RKO (cell line): ENCODE data around the gene MICAL3.
"Not testable (repeated sequence)": the region's sequence is repeated elsewhere in the genome, so short reads cannot be mapped to it uniquely, and the experiment has no call there.

Experiments used
- DNase-seq: peaks from one replicate; pipeline ENCODE4 v3.0.0-alpha.2; 2016; ENCODE audit warnings: low spot score

The MICAL3 gene

GRCh38 chr22:18031695-18032454, 7.5 kb upstream of the MICAL3 start:
- peak; percentile 89 for DNase-seq

DNA sequence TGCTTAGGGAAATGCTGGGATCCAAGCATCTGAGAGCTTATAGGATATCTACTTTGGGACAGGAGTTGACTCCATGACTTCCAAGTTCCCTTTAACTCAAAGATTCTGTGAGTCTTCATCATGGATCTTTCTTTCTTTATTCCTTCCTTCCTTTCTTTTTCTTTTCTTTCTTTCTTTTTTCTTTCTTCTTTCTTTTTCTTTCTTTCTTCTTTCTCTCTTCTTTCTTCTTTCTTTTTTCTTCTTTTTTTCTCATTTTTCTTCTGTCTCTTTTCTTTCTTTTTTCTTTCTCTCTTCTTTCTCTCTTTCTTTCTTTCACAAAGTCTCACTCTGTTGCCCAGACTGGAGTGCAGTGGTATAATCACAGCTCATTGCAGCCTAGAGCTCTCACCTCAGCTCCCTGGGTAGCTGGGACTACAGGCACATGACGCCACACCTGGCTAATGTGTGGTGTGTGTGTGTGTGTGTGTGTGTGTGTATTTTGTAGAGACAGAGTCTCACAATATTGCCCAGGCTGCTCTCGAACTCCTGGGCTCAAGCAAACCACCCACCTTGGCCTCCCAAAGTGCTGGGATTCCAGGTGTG, 5.4 kb upstream of the MICAL3 start:
- DNase-seq, result no peak

DNA sequence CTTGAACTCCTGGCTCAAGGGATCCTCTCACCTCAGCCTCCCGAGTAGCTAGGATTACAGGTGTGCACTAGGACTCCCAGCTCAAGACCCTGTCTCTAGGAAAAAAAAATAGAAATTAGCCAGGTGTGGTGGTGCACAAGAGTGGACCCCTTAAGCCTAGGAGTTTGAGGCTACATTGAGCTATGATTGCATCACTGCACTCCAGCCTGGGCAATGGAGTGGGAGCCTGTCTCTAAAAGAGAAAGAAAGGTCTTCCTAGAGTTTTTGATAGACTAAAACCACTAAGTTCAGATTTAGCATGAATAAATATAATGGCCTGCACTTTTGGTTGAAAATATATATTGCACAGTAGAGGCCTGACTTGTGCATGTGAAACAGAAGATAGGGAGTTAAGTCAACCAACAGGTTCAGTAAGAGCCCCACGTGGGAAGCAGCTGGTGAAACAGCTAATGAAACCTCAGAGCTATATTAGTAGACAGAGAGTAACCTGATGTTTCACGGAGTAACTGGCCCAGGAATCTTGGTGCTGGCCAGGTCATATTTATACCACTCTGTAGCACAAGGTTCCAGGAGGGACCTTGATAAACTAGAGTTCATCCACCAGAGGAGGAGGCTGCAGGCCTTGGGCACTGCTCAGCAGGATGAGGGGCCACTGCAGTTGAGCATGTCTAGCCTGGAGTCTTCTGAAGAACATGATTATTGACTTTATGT, 4.6 kb upstream of the MICAL3 start:
- no peak for DNase-seq

GRCh38 chr22:18025898-18026297, 1.5 kb upstream of the MICAL3 start:
- not testable (repeated sequence) for DNase-seq

- no peak for DNase-seq
Observed at GRCh38 chr22:18024956-18025720, 777 bp upstream of the MICAL3 start.

DNA sequence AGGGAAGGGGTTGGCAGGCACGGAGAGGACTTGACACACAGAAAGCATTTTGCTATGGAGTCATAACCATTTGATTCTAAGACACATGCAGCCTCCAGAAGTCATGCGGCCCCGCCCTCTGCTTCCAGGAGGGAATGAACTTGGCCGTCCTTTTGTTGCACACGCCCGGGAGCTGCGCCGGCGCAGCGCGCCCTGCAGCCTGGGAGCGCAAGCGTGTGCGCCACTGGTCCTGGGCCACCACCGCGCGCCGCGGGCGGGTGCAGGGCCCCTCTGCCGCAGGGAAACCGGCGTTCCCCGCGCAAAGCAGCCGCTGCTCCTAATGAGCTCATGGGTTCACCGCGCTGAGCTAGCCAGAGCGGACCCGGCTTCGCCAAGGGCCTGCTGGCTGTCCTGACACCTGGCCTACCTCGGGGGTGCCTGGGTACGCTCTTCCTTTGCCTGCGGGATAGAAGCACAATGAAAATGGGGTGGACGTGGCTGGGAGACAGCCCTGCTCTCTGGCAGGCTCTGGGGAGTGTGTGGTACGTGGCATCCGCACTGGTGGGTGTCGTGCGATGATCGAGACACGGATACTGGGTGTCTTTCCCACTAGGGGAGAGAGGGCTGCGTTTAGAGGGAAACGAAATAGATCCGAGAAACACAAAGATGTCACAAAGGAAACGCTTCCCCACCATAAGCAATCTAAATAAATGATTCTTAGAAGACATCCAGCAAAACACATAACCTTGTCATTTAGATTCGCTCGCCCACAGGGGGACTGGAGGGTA, 669 bp downstream of the MICAL3 start:
- peak; percentile 91 for DNase-seq

- DNase-seq, result no peak
Observed at GRCh38 chr22:18022876-18023275, 1.5 kb downstream of the MICAL3 start.

DNA sequence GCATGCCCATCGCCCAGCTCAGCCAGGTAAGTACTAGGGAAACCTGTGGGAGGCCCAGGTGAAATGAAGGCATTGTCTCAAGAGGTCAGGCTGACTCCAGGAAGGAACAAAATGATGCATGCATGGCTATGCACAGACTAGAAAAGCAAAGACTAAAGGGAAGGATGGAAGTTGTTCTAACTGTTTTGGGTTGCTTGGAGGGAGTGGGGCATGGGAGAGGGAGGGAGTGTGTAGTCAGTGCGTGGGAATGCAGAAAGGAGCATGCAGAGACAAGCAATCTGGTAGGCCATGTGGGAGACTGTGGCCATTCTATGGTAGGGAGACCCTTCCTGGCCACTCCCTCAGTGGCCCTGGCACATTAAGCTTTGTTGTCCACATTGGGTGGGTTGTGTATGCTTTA, 2.9 kb downstream of the MICAL3 start:
- DNase-seq, result no peak

DNA sequence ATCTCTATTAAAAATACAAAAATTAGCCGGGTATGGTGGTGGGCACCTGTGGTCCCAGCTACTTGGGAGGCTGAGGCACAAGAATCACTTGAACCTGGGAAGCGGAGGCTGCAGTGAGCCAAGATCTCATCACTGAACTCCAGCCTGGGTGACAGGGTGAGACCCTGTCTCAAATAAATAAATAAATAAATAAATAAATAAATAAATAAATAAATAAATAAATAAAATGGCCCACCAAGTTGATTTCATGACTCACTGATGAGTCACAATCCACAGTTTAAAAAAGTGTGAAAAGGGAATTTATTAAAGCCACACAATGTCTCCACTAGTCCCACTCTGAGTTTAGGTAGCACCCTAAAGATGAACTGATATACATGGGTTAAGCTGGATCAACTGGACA, 3.6 kb downstream of the MICAL3 start:
- DNase-seq, result not testable (repeated sequence)

DNA sequence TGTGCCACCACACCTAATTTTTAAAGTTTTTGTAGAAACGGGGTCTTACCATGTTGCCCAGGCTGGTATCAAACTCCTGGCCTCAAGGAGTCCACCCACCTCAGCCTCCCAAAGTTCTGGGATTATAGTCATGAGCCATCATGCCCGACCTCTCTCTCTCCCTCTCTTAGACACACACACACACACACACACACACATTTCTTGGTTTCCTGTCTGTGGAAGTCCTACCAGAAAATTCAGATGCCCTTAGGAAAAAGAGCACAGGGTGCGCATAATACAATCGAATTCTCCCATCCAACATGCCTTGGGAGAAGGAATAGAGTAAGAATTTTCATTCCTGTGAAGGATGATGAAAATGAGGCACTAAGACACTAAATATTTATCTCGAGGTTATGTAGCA, 10.4 kb downstream of the MICAL3 start:
- DNase-seq, result no peak

DNA sequence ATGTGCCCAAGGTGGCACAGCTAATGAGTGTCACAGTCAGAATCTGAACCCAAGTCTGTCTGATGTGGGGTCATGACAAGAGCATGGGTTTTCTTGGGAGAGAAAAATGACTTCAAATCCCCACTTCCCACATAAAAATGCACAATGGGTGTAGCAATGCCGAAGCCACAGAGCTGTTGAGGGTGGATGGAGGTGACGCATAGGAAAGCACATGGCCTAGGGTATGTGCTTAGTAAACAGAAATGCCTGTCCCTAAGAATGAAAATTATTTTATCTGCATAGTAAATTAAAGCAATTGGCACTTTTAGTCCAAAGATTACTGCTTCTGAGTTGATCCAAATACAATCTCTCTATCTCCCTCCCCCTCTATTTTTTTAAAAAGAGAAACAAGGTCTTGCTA, 10.9 kb downstream of the MICAL3 start:
- DNase-seq, result no peak

DNA sequence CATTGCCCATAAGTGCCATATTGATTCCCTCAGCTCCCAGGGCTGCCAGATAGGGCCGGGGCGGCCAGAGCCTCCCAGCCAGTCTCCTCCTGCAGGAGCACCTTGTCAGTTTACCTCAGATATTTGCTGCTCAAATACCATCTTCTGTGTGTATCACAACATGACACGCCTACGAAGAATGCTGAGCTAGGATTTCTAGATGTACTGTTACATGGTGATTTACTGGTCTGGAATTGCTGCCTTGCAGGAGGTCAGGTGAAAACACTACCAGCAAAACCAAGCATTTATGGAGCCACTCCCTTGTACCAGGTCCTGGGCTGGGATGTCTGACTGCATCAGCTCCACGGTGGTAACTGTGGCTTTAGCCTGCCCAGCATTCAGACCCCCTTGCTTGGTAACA, 11.8 kb downstream of the MICAL3 start:
- DNase-seq, result no peak

GRCh38 chr22:18010266-18010665, 14.1 kb downstream of the MICAL3 start:
- DNase-seq, result no peak

DNA sequence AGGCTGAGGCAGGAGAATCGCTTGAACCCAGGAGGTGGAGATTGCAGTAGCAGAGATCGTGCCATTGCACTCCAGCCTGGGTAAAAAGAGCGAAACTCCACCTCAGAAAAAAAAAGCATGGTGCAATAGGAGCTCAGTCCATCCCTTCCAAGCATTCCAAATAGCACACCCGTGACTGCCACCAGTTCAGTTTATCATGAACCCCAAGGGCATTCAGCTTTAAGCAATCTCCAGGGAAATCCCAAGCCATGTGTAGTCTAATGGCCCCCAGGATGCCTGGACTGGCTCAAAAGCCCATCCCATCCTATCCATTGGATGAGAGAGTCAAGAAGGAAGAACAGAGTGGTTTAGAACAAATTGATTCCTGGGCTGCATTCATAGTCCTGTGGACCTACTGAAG, 16.2 kb downstream of the MICAL3 start:
- DNase-seq, result no peak

- no peak for DNase-seq
Observed at GRCh38 chr22:18005201-18005926, 19.0 kb downstream of the MICAL3 start.

DNA sequence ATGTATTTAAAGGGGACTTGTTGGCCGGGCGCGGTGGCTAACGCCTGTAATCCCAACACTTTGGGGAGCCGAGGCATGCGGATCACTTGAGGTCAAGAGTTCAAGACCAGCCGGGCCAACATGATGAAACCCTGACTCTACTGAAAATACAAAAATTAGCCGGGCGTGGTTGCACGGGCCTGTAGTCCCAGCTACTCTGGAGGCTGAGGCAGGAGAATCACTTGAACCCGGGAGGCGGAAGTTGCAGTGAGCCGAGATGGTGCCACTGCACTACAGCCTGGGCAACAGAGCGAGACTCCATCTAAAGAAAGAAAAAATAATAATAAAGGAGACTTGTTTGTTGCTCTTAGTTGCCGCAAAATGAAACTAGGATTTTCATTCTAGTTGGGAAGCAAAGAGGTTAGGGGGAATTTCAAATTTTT, 22.5 kb downstream of the MICAL3 start:
- not testable (repeated sequence) for DNase-seq

GRCh38 chr22:18001040-18001893, 23.1 kb downstream of the MICAL3 start:
- DNase-seq, result peak; percentile 99

- DNase-seq, result peak; percentile 21
Observed at GRCh38 chr22:18000441-18001039, 23.8 kb downstream of the MICAL3 start.

DNA sequence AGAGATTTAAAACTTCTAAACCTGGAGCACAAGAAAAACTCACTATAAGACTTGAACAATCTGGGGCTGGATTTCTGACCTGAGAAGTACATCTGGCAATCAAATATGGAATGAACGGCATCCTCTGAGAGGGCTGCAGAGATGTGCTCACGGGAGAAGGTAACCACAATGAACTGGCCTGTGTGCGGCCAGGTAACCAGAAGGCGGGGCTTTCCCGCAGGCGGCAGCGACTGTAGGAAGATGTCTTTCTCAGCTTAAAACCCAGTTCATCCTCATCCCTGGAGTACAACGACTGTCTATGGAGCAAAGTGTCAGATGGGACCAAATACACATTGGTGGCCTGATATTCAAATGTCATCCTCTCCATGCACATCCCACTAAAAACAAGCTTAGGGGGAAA, 24.5 kb downstream of the MICAL3 start:
- DNase-seq, result no peak

- DNase-seq, result no peak
Observed at GRCh38 chr22:17998913-17999312, 25.4 kb downstream of the MICAL3 start.
